GM18951 (cell line): Measurements from ENCODE around the gene CXCL1.
"Not testable (repeated sequence)": the region's sequence is repeated elsewhere in the genome, so short reads cannot be mapped to it uniquely, and the experiment has no call there.

Experiments
- POLR2A ChIP-seq: IDR thresholded peaks from 4 replicates; pipeline ENCODE4 v1.6.1; 2011; ENCODE audit warnings: mild to moderate bottlenecking; ENCODE audit not compliant: insufficient read length, insufficient read depth; ENCODE audit errors: extremely low read depth
- in situ Hi-C: fragments of 300-500 bp; cut with MboI; formaldehyde crosslinking; loops from one replicate; pipeline ENCODE4 v1.12.0; 2022; ENCODE audit warnings: low sequenced_read_pairs, mixed read lengths, inconsistent platforms; ENCODE audit not compliant: unreplicated experiment

The CXCL1 gene

GRCh38 chr4:73883306-73883705, 14.1 kb downstream of the CXCL1 start:
- in situ Hi-C loops = no loop called here
- TF ChIP-seq POLR2A = no peak

DNA sequence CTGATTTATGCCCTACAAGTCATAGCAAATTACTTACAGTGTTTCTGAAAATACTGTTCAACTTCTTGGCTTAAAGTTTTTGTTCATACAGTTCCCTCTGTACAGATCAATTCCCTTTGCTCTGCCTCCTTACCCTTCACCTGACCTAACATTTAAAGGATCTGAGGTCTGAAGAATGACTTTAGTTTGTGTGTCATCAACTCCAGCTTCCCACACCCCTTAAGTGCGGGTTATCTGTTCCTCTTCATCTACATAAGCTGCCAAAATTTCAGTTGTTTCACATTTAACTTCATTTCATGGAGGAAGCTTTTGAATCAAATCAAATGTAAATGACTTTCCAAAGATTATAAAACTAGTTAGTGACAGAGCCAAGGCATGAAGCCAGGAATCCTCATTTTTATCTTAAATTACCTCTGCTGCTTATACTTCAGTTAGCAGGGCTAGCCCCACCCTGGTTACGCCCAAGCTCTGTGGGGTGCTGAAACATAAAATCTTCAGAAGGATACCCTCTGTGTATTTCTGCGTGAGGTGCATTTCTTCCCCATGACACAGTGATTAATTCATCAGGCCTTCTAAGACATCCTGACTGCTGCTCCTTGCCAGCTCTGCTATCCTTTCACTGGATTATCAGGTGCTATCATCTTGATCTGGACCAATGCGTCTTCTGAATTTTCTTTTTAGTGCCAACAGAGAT, 16.5 kb downstream of the CXCL1 start:
- in situ Hi-C loops = no loop called here

DNA sequence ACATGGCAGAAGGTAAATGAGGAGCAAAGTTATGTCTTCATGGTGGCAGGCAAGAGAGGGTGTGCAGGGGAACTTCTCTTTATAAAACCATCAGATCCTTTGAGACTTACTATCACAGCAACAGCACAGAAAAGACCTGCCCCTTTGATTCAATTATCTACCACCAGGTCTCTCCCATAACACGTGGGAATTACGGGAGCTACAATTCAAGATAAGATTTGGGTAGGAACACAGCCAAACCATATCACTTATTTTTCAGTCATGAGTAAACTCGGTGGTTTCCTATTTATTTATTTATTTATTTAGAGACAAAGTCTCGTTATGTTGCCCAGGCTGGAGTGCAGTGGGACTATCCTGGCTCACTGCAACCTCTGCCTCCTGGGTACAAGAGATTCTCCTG, 22.1 kb downstream of the CXCL1 start:
- TF ChIP-seq POLR2A = no peak
- in situ Hi-C loops = no loop called here

More for the DNA sequence above, 16.5 kb downstream of the CXCL1 start:
- no peak for TF ChIP-seq POLR2A

DNA sequence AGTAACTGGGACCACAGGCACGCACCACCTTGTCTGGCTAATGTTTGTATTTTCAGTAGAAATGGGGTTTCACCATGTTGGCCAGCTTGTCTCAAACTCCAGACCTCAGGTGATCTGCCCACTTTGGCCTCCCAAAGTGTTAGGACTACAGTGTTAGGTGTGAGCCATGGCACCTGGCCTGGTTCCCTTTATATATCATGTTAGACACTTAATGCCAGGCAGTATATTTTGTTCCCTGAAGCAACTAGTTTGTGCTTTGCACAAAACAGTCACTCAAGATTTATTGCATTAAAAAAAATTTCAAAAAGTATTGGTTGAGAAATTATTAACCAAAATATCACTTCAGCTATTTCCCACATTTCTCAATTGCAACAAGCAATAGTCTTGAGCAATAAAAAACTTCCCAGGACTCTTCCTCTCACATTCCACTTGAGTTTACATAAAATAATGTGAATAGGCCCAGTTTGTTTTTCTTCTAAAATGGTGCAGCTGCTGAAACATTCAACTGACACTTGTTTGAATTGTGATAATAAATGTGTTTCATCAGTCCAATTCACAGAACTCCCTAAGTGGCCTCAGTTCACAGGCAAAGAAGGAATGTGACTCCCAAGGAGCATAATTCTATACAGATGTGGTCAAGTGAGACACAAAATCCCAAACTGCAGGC, 22.7 kb downstream of the CXCL1 start:
- in situ Hi-C loops = no loop called here
- TF ChIP-seq POLR2A = no peak

- in situ Hi-C loops = no loop called here
- TF ChIP-seq POLR2A = no peak
Observed at GRCh38 chr4:73892966-73893365, 23.8 kb downstream of the CXCL1 start.

DNA sequence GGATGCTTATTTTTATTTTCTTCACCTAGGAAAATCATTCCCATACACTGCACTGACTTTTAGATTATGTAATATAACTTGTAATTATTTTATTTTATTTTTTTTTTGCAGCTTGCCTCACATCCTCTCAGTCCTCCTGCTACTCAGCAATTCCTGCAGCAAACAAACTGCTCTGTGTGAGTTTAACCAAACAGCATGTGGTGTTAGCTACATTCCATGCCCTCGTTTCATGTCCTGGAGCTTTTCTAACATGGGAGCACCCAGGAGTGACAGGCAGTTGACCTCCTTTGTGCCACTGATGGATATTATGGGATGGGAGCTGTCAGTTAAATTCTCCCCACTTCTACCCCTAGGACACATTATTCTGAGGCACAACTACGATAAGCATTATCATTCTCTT, 24.8 kb downstream of the CXCL1 start:
- in situ Hi-C loops = no loop called here
- TF ChIP-seq POLR2A = no peak

- in situ Hi-C loops = no loop called here
- no peak for TF ChIP-seq POLR2A
Observed at GRCh38 chr4:73895201-73896175, 26.3 kb downstream of the CXCL1 start.

- no peak for TF ChIP-seq POLR2A
- in situ Hi-C loops = no loop called here
Observed at GRCh38 chr4:73896416-73896815, 27.2 kb downstream of the CXCL1 start.

DNA sequence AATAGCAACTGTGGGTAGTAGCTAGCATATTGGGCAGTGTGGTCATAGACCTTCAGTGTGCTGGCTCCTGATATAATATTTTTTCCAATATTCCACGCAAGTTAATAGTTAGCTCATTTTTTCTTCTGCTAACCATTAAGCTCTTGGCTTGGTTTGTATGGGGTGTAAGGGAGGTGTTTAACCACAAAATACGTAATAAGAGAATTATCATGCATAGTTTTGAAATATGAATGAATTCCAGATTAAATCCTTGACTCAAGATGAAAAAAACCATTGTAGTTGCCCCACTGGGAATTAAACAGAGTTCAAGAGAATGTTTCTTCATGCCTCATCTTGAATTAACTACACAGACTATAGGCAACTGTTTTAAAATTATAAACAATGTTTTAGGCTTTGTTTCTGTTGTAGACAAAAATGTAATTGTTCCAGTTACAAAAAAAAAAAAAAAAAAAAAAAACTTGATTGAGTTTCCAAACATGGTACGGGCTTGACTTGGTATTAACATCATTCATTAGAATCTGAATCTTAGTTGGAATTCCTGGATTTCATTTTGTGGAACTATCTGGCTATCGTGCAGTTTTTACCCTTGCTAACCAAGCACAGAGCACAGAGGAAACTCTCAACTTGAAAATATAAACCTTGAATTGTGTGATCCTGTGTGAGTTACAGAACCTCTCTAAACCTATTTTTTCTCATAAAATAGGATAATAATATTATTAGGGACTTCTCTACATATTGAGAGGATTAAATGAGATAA, 28.4 kb downstream of the CXCL1 start:
- no peak for TF ChIP-seq POLR2A
- in situ Hi-C loops = no loop called here

DNA sequence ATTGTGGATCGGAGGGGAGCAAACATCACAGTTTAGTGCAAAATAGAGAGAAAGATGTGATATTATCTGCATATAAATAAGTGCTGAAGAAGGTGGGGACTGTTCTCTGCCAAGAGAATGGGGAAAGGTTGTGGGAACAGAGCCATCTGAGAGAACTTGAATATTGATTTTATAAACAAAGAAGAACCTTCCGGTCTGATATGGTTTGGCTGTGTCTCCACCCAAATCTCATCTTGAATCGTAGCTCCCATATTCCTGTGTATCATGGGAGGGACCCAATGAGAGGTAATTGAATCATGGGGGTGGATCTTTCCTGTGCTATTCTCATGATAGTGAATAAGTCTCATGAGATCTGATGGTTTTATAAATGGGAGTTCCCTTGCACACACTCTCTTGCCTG, 30.1 kb downstream of the CXCL1 start:
- in situ Hi-C loops = not testable (repeated sequence)

DNA sequence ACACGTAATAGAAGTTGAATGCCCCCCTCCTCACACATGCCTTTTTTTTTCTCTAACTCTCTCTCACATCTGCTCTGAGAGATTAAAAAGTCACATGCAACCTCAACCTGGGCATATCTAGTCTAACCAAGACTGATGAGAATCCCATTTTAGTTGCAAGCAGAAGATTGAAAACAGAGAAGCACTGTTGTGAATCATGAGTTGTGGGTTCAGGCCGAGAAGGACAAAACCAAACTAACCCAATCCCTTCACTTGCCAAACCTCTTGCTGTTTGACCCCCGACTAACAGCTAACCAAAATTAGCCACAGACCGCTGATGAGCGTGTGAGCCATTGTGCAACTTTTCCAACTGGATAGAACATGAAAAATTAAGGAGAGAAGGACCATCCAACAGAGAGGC, 31.8 kb downstream of the CXCL1 start:
- TF ChIP-seq POLR2A = no peak
- in situ Hi-C loops = no loop called here

GRCh38 chr4:73902038-73902637, 32.9 kb downstream of the CXCL1 start:
- in situ Hi-C loops = no loop called here
- no peak for TF ChIP-seq POLR2A
